DND-41 (cell line): Measurements from ENCODE around the gene ISYNA1.

Experiments
- ATAC-seq: fragments of 200-7000 bp; cut with Tn5 transposase; 3 replicates; pipeline ENCODE4 v1.9.1; 2021; ENCODE audit warnings: low read depth; ENCODE audit not compliant: insufficient read depth
- DNase-seq: peaks from one replicate; pipeline ENCODE4 v3.0.0-alpha.2; 2020
- H2AFZ ChIP-seq: 2 replicates; pipeline ENCODE4 v1.6.0; 2012; ENCODE audit warnings: low read depth, low read length
- H3K27ac ChIP-seq: 2 replicates; pipeline ENCODE4 v1.5.1; 2012; ENCODE audit warnings: low read length, inconsistent platforms
- H3K27me3 ChIP-seq: fragments of 200-600 bp; sonication (generic); 2 replicates; pipeline ENCODE4 v1.6.0; 2012; ENCODE audit warnings: low read length, mild to moderate bottlenecking, inconsistent platforms; ENCODE audit not compliant: insufficient read depth, poor library complexity
- H3K36me3 ChIP-seq: 2 replicates; pipeline ENCODE4 v1.5.1; 2012; ENCODE audit warnings: low read length, inconsistent platforms; ENCODE audit not compliant: insufficient read depth
- H3K4me1 ChIP-seq: 2 replicates; pipeline ENCODE4 v1.5.1; 2012; ENCODE audit warnings: mild to moderate bottlenecking, low read length; ENCODE audit not compliant: insufficient read depth
- H3K4me2 ChIP-seq: 2 replicates; pipeline ENCODE4 v1.6.0; 2012; ENCODE audit warnings: mild to moderate bottlenecking, moderate library complexity, low read length, inconsistent platforms; ENCODE audit not compliant: insufficient read depth
- H3K4me3 ChIP-seq, 2 experiments: fragments of 200-600 bp in 1 of 2; shearing (Covaris generic) in 1 of 2; 2 replicates each; pipeline ENCODE4 v1.5.1; 2012 to 2016; ENCODE audit warnings: inconsistent platforms in 2 of 2, low read length in 2 of 2, mild to moderate bottlenecking in 2 of 2, low read depth in 1 of 2, moderate library complexity in 1 of 2
- H3K79me2 ChIP-seq: 2 replicates; pipeline ENCODE4 v1.6.0; 2012; ENCODE audit warnings: low read length, inconsistent platforms; ENCODE audit not compliant: insufficient read depth
- H3K9ac ChIP-seq: 2 replicates; pipeline ENCODE4 v1.6.0; 2012; ENCODE audit warnings: low read depth, mild to moderate bottlenecking, inconsistent platforms, low read length, moderate library complexity
- H3K9me3 ChIP-seq: 2 replicates; pipeline ENCODE4 v1.5.1; 2012; ENCODE audit warnings: low read length, moderate library complexity, mild to moderate bottlenecking, inconsistent platforms; ENCODE audit not compliant: insufficient read depth, severe bottlenecking
- H4K20me1 ChIP-seq: 2 replicates; pipeline ENCODE4 v1.6.0; 2012; ENCODE audit warnings: low read length; ENCODE audit not compliant: insufficient read depth
- EZH2 ChIP-seq: IDR thresholded peaks from 3 replicates; pipeline ENCODE4 v1.6.1; 2012; ENCODE audit warnings: borderline replicate concordance, low read depth, mild to moderate bottlenecking, moderate library complexity, low read length, inconsistent platforms; ENCODE audit not compliant: severe bottlenecking
- TF ChIP-seq, protein P1 (sequence below): IDR thresholded peaks from 2 replicates; pipeline ENCODE4 v1.5.1; 2012; ENCODE audit warnings: borderline replicate concordance, low read length, moderate library complexity, mild to moderate bottlenecking; ENCODE audit not compliant: poor library complexity, severe bottlenecking; ENCODE audit errors: extremely low read depth

The ISYNA1 gene

DNA sequence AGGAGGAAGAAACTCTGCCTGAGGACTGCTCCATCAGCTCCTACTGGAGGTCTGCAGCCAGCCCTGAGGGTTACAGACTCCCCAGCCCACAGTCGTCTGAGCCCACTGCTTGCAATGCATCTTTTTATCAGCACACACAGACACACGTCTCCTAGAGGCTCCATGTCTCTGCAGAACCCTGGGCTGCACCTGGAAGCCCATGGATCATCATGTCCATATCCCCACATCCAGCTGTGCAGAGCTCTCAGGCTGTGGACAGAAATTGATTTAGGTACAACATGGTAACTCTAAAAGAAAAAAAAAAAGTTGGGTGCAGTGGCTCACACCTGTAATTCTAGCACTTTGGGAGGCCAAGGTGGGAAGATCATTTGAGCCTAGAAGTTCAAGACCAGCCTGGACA is 32.9 kb upstream of the ISYNA1 start:
- no peaks in the 10 kb centered on the region for H3K9me3 ChIP-seq
- ATAC-seq (no peak), DNase-seq (no peak)
- H3K27ac ChIP-seq: no peak overlapping the region
- H3K4me3 ChIP-seq: no peak overlapping the region
- H3K27me3 ChIP-seq: no peaks in the 10 kb centered on the region
- no peak overlapping the region for H2AFZ ChIP-seq
- TF ChIP-seq EZH2: no peak
- TF ChIP-seq, protein P1, sequence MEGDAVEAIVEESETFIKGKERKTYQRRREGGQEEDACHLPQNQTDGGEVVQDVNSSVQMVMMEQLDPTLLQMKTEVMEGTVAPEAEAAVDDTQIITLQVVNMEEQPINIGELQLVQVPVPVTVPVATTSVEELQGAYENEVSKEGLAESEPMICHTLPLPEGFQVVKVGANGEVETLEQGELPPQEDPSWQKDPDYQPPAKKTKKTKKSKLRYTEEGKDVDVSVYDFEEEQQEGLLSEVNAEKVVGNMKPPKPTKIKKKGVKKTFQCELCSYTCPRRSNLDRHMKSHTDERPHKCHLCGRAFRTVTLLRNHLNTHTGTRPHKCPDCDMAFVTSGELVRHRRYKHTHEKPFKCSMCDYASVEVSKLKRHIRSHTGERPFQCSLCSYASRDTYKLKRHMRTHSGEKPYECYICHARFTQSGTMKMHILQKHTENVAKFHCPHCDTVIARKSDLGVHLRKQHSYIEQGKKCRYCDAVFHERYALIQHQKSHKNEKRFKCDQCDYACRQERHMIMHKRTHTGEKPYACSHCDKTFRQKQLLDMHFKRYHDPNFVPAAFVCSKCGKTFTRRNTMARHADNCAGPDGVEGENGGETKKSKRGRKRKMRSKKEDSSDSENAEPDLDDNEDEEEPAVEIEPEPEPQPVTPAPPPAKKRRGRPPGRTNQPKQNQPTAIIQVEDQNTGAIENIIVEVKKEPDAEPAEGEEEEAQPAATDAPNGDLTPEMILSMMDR: no peak
- peaks cover 37% of the 10 kb centered on the region for H3K79me2 ChIP-seq
- H3K36me3 ChIP-seq: peaks cover 21% of the 10 kb centered on the region
- H3K9ac ChIP-seq: no peak overlapping the region
- no peaks in the 10 kb centered on the region for H3K4me1 ChIP-seq
- H3K4me2 ChIP-seq: no peak overlapping the region
- peaks cover 73% of the 10 kb centered on the region for H4K20me1 ChIP-seq

DNA sequence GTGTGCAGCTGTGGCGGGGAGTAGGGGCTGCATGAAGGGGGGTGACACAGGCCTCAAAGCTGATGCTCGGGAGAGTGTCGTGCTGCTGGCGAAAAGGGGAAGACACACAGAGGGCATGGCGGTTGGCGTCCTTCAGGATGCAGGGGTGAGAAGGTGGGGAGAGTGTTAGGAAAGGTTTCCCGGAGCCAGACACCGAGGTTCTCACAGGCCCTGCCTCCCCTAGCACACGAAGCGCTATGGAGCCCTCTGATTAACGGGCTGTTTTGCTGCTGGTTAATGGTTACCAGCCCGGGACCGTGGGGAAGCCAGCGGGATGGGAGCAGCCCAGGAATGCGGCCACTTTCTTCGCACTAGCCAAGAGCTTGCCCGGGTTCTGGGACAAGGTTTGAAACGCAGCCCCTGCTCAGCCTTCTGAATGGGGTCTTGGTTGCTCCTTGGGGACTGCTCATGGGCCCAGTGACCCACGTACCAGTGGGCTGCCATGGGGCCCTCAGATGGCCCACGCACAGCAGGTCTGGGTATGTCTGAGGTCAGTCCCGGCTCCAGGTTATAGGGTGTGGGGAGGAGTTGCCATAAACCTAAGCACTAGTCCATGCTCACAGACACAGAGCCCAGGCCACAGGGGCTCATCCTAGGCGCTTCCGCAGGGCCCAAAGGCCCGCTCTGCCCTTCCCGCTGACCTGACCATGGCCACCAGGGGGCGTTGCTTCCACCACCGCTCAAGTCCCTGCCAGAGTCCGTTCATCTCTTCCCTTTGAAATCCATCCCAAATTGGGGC is 31.3 kb upstream of the ISYNA1 start:
- ATAC-seq: peak; percentile 75
- Histone ChIP-seq H3K27ac (no peak overlapping the region), H3K4me1 (no peaks in the 10 kb centered on the region), H3K27me3 (no peaks in the 10 kb centered on the region), H2AFZ (no peak overlapping the region), H3K4me3 (no peak overlapping the region), H3K9me3 (no peaks in the 10 kb centered on the region), H3K4me2 (no peak overlapping the region), H3K36me3 (peaks cover 34% of the 10 kb centered on the region), H3K9ac (no peak overlapping the region), H4K20me1 (peaks cover 64% of the 10 kb centered on the region), H3K79me2 (peaks cover 23% of the 10 kb centered on the region)
- no peak for TF ChIP-seq EZH2
- TF ChIP-seq, protein P1: peak; percentile 81
- peak; percentile 56 for DNase-seq

DNA sequence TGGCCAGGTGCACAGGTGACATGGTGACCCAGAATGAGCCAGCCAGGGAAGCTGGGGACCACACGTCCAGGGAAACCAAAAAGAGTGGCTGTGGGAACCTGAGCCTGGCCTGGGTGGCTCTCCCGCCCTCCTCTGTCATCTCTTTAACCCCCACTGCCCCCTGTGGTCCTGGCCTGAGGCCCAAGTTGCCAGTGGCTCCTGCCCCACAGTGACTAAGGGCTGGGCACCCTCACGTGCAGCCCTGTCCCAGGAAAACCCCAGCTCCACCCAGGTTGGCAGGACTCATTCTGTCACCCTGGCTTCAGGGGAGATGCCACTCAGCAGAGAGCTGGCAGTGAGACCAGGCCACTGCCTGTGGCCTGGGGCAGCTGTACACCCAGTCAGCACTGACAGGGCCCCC is 30.6 kb upstream of the ISYNA1 start:
- ATAC-seq (no peak), DNase-seq (no peak)
- Histone ChIP-seq H3K9me3 (no peaks in the 10 kb centered on the region), H4K20me1 (peaks cover 57% of the 10 kb centered on the region), H3K4me3 (no peak overlapping the region), H2AFZ (no peak overlapping the region), H3K4me1 (no peaks in the 10 kb centered on the region), H3K9ac (no peak overlapping the region), H3K4me2 (no peak overlapping the region), H3K27ac (no peak overlapping the region), H3K79me2 (peaks cover 15% of the 10 kb centered on the region), H3K36me3 (peaks cover 38% of the 10 kb centered on the region), H3K27me3 (no peaks in the 10 kb centered on the region)
- TF ChIP-seq, protein P1: no peak
- TF ChIP-seq EZH2: no peak
